GM23338 (cell line): ENCODE results near the gene ICAM4. TPM values are rescaled to one million over a fixed set of nuclear protein-coding genes. Genes with fewer than 3 reads are reported as not detected.

Source experiments
- ATAC-seq: fragments of 200-7000 bp; cut with Tn5 transposase; 3 replicates; pipeline ENCODE4 v1.9.1; 2020
- DNase-seq: peaks from one replicate; pipeline ENCODE4 v3.0.0-alpha.2; 2015; ENCODE audit warnings: low spot score
- H2AFZ ChIP-seq: fragments of 200-600 bp; sonication (generic); 2 replicates; pipeline ENCODE4 v1.8.0; 2016; ENCODE audit warnings: antibody characterized with exemption, mild to moderate bottlenecking, moderate library complexity
- H3F3A ChIP-seq: fragments of 200-600 bp; sonication (generic); replicated peaks from 2 replicates; pipeline ENCODE4 v1.8.0; 2017; ENCODE audit warnings: antibody characterized with exemption, mixed run types, low read depth
- H3K27ac ChIP-seq: fragments of 200-600 bp; sonication (generic); 2 replicates; pipeline ENCODE4 v1.6.1; 2016; ENCODE audit warnings: low read depth
- H3K27me3 ChIP-seq: fragments of 200-600 bp; sonication (generic); 2 replicates; pipeline ENCODE4 v1.8.0; 2016; ENCODE audit warnings: mild to moderate bottlenecking, mixed run types, moderate library complexity; ENCODE audit not compliant: insufficient read depth
- H3K36me3 ChIP-seq: fragments of 200-600 bp; sonication (generic); 2 replicates; pipeline ENCODE4 v1.8.0; 2016; ENCODE audit warnings: mild to moderate bottlenecking; ENCODE audit not compliant: insufficient read depth
- H3K4me1 ChIP-seq: fragments of 200-600 bp; sonication (generic); 2 replicates; pipeline ENCODE4 v1.8.0; 2016; ENCODE audit warnings: mild to moderate bottlenecking, moderate library complexity; ENCODE audit not compliant: insufficient read depth
- H3K4me2 ChIP-seq: fragments of 200-600 bp; sonication (generic); 2 replicates; pipeline ENCODE4 v1.7.1; 2017; ENCODE audit warnings: mixed run types
- H3K4me3 ChIP-seq: fragments of 200-600 bp; sonication (generic); 2 replicates; pipeline ENCODE4 v1.6.1; 2016; ENCODE audit warnings: mixed run types
- H3K79me2 ChIP-seq: fragments of 200-600 bp; sonication (generic); replicated peaks from 2 replicates; pipeline ENCODE4 v1.8.0; 2017; ENCODE audit warnings: mild to moderate bottlenecking; ENCODE audit not compliant: insufficient read depth
- H3K9me2 ChIP-seq: fragments of 200-600 bp; sonication (generic); 2 replicates; pipeline ENCODE4 v1.8.0; 2017; ENCODE audit not compliant: insufficient read depth
- H4K20me1 ChIP-seq: fragments of 200-600 bp; sonication (generic); replicated peaks from 2 replicates; pipeline ENCODE4 v1.8.0; 2017; ENCODE audit warnings: mild to moderate bottlenecking; ENCODE audit not compliant: insufficient read depth
- H3K27ac Mint-ChIP-seq: 2 replicates; pipeline ENCODE4 v1.8.0; 2020; ENCODE audit warnings: inconsistent platforms, mild to moderate bottlenecking, moderate library complexity, mixed read lengths
- H3K27me3 Mint-ChIP-seq: 3 replicates; pipeline ENCODE4 v1.8.0; 2022; ENCODE audit warnings: low read depth, mild to moderate bottlenecking, moderate library complexity, mixed read lengths, inconsistent platforms; ENCODE audit not compliant: insufficient read depth, poor library complexity
- H3K36me3 Mint-ChIP-seq: 3 replicates; pipeline ENCODE4 v1.8.0; 2021; ENCODE audit warnings: low read depth, mild to moderate bottlenecking, inconsistent platforms, moderate library complexity, mixed read lengths
- H3K4me1 Mint-ChIP-seq: 3 replicates; pipeline ENCODE4 v1.8.0; 2020; ENCODE audit warnings: mild to moderate bottlenecking, inconsistent platforms, mixed read lengths
- H3K4me3 Mint-ChIP-seq: 3 replicates; pipeline ENCODE4 v1.8.0; 2021; ENCODE audit warnings: moderate library complexity, mild to moderate bottlenecking, inconsistent platforms, mixed read lengths
- H3K9me3 Mint-ChIP-seq: 3 replicates; pipeline ENCODE4 v1.8.0; 2020; ENCODE audit warnings: moderate library complexity, mild to moderate bottlenecking, inconsistent platforms, mixed read lengths
- CREB1 ChIP-seq: fragments of 250-450 bp; sonication (Bioruptor Pico); IDR thresholded peaks from 2 replicates; pipeline ENCODE4 v1.5.0; 2020; ENCODE audit warnings: low read depth, mild to moderate bottlenecking, moderate library complexity
- CTCF ChIP-seq, 2 experiments: fragments of 200-600 bp in 1 of 2; sonication (generic) in 1 of 2; conservative IDR thresholded peaks; 2 replicates each; pipeline versions ENCODE4 v1.5.1 to v1.6.1; 2016 to 2017; ENCODE audit warnings: antibody characterized with exemption in 2 of 2, low read depth in 2 of 2, mild to moderate bottlenecking in 2 of 2, moderate library complexity in 1 of 2
- EZH2 ChIP-seq: fragments of 200-600 bp; sonication (generic); IDR thresholded peaks from one replicate; pipeline ENCODE4 v1.8.0; 2017; ENCODE audit warnings: antibody characterized with exemption, mild to moderate bottlenecking, low read depth; ENCODE audit not compliant: unreplicated experiment
- JUNB ChIP-seq: IDR thresholded peaks from one replicate; pipeline ENCODE4 v1.6.1; 2016; ENCODE audit warnings: antibody characterized with exemption; ENCODE audit not compliant: unreplicated experiment
- REST ChIP-seq: IDR thresholded peaks from one replicate; pipeline ENCODE4 v1.6.1; 2018; ENCODE audit warnings: antibody characterized with exemption; ENCODE audit not compliant: unreplicated experiment
- STAT1 ChIP-seq: IDR thresholded peaks from one replicate; pipeline ENCODE4 v1.6.1; 2016; ENCODE audit warnings: antibody characterized with exemption; ENCODE audit not compliant: unreplicated experiment
- ZNF114 ChIP-seq: fragments of 250-450 bp; sonication (Bioruptor Pico); IDR thresholded peaks from 2 replicates; pipeline ENCODE4 v1.5.0; 2020; ENCODE audit warnings: mild to moderate bottlenecking, moderate library complexity
- ZNF462 ChIP-seq: fragments of 250-450 bp; sonication (Bioruptor Pico); IDR thresholded peaks from 2 replicates; pipeline ENCODE4 v1.5.0; 2020; ENCODE audit warnings: mild to moderate bottlenecking, moderate library complexity
- polyA plus RNA-seq: library from polyadenylated mRNA; unstranded; fragments of >200 nt; fragmentation: Nextera tagmentation; extraction: Ambion mirVana; gene quantifications from 2 replicates; pipeline ENCODE4 v1.2.1, GENCODE V29; 2016
- total RNA-seq: library from RNA; depleted of rRNA; stranded (reverse); fragments of >200 nt; shearing (Covaris generic); gene quantifications from 2 replicates; pipeline ENCODE4 v1.2.3, GENCODE V29; 2014

The ICAM4 gene
- total and polyA plus RNA-seq, 2 experiments from 2014 or later = 0.81 to 1.0 TPM

- TF ChIP-seq JUNB (no peak), ZNF462 (CRISPR knock-in tag) (no peak)
These were observed 48.0 kb downstream of the ICAM4 start (continued) for GRCh38 chr19:10334588-10335351.

- H2AFZ ChIP-seq = no peak overlapping the region
These were observed 48.7 kb downstream of the ICAM4 start for GRCh38 chr19:10335352-10335985.

More at GRCh38 chr19:10335352-10335985, 48.7 kb downstream of the ICAM4 start:
- ATAC-seq (peak; percentile 22), DNase-seq (peak; percentile 52)
- Histone ChIP-seq H3K4me2 (peak overlapping the region; percentile 93), H3F3A (peaks cover 6% of the 10 kb centered on the region; the same call in 1 of the 2 replicates), H3K27ac (no peak overlapping the region), H3K4me1 (peaks cover 32% of the 10 kb centered on the region; the same call in 1 of the 2 replicates), H3K36me3 (no peaks in the 10 kb centered on the region), H4K20me1 (peaks cover 10% of the 10 kb centered on the region), H3K79me2 (peaks cover 25% of the 10 kb centered on the region), H3K4me3 (peak overlapping the region; percentile 99), H3K9me2 (no peaks in the 10 kb centered on the region), H3K27me3 (no peaks in the 10 kb centered on the region)
- Mint-ChIP-seq H3K27me3 (peaks cover 19% of the 10 kb centered on the region), H3K27ac (no peak overlapping the region), H3K36me3 (peaks cover 6% of the 10 kb centered on the region; the same call in 2 of the 3 replicates), H3K9me3 (no peaks in the 10 kb centered on the region; the same call in 2 of the 3 replicates), H3K4me3 (peak overlapping the region; percentile 98), H3K4me1 (peaks cover 21% of the 10 kb centered on the region)
- TF ChIP-seq REST = no peak
- TF ChIP-seq EZH2 = no peak
- peak; percentile 0 to 46; a peak in 2 of 4 replicates for TF ChIP-seq CTCF (conservative IDR thresholded peaks at IDR 0.05; ENCODE audit: low read depth in 2 of 2)
- no peak for TF ChIP-seq STAT1
- no peak for TF ChIP-seq ZNF114 (CRISPR knock-in tag)
- no peak for TF ChIP-seq CREB1 (CRISPR knock-in tag)
